Fibroblast of lung (primary cell): ENCODE results near the gene ARMC8. TPM values are rescaled to one million over a fixed set of nuclear protein-coding genes. Genes with fewer than 3 reads are reported as not detected.

ENCODE experiments used
- DNase-seq, 2 donors: peaks; one replicate each; pipeline versions ENCODE4 v3.0.0 to v3.0.0-alpha.2; 2010; ENCODE audit warnings: low read depth in 2 of 2
- H2AFZ ChIP-seq: 2 replicates; pipeline ENCODE4 v1.5.1; 2012; ENCODE audit warnings: low read length, control low read depth, inconsistent platforms
- H3K27ac ChIP-seq: 2 replicates; pipeline ENCODE4 v1.5.1; 2011; ENCODE audit warnings: low read length, control low read depth; ENCODE audit not compliant: insufficient read depth
- H3K27me3 ChIP-seq: 2 replicates; pipeline ENCODE4 v1.5.1; 2011; ENCODE audit warnings: mild to moderate bottlenecking, low read length; ENCODE audit not compliant: control insufficient read depth, insufficient read depth
- H3K36me3 ChIP-seq: 2 replicates; pipeline ENCODE4 v1.5.1; 2011; ENCODE audit warnings: low read length; ENCODE audit not compliant: control insufficient read depth, insufficient read depth
- H3K4me1 ChIP-seq: 2 replicates; pipeline ENCODE4 v1.5.1; 2011; ENCODE audit warnings: low read length; ENCODE audit not compliant: control insufficient read depth, insufficient read depth; ENCODE audit errors: extremely low read depth
- H3K4me2 ChIP-seq: 2 replicates; pipeline ENCODE4 v1.5.1; 2011; ENCODE audit warnings: low read length, control low read depth; ENCODE audit not compliant: insufficient read depth; ENCODE audit errors: extremely low read depth
- H3K4me3 ChIP-seq, 4 experiments: fragments of 200-600 bp in 1 of 4; sonication (generic) in 1 of 4; replicated peaks in 1 of 4; 2 replicates each; pipeline ENCODE4 v1.5.1; 2011 to 2016; ENCODE audit warnings: low read length in 4 of 4, low read depth in 3 of 4, mild to moderate bottlenecking in 3 of 4, control low read depth in 2 of 4, inconsistent platforms in 1 of 4, mixed read lengths in 1 of 4; ENCODE audit not compliant: insufficient read depth in 1 of 4; ENCODE audit errors: control extremely low read depth in 1 of 4
- H3K79me2 ChIP-seq: 2 replicates; pipeline ENCODE4 v1.5.1; 2012; ENCODE audit warnings: mild to moderate bottlenecking, low read length, inconsistent platforms; ENCODE audit not compliant: control insufficient read depth, insufficient read depth
- H3K9ac ChIP-seq: 2 replicates; pipeline ENCODE4 v1.5.1; 2011; ENCODE audit warnings: mild to moderate bottlenecking, low read length, control low read depth; ENCODE audit not compliant: insufficient read depth
- H3K9me3 ChIP-seq: 2 replicates; pipeline ENCODE4 v1.5.1; 2012; ENCODE audit warnings: low read depth, low read length; ENCODE audit not compliant: control insufficient read depth, insufficient read depth
- H4K20me1 ChIP-seq: 2 replicates; pipeline ENCODE4 v1.5.1; 2011; ENCODE audit warnings: low read length; ENCODE audit not compliant: control insufficient read depth, insufficient read depth; ENCODE audit errors: extremely low read depth
- CTCF ChIP-seq, 2 donors: IDR thresholded peaks in 1 of 2; conservative IDR thresholded peaks in 1 of 2; 1 replicate in 1 of 2; 2 replicates in 1 of 2; pipeline ENCODE4 v1.5.1; 2011 to 2012; ENCODE audit warnings: low read length in 2 of 2, control low read depth in 1 of 2, inconsistent platforms in 1 of 2, low read depth in 1 of 2, mild to moderate bottlenecking in 1 of 2
- EZH2 ChIP-seq: IDR thresholded peaks from 2 replicates; pipeline ENCODE4 v1.5.1; 2012; ENCODE audit warnings: low read length, control low read depth, mild to moderate bottlenecking; ENCODE audit errors: missing control alignments
- polyA plus RNA-seq, 2 donors: library from polyadenylated mRNA; depleted of rRNA in 1 of 2; stranded (reverse) in 1 of 2; unstranded in 1 of 2; fragments of >200 nt; gene quantifications; 2 replicates each; pipeline ENCODE4 v1.2.1, GENCODE V29; 2011 to 2012; ENCODE audit warnings: missing spikeins in 1 of 2
- total RNA-seq: library from RNA; depleted of rRNA; stranded (reverse); fragments of >200 nt; gene quantifications from 2 replicates; pipeline ENCODE4 v1.2.1, GENCODE V29; 2014

ARMC8 gene
- total and polyA plus RNA-seq, 2 donors (not counting 1 experiment from before 2014, with no cell fraction given), result 44.7 to 45.9 TPM

GRCh38 chr3:138259126-138259525 is 72.0 kb downstream of the ARMC8 start:
- TF ChIP-seq CTCF (conservative IDR thresholded peaks at IDR 0.05 in 1 of 2, IDR thresholded peaks at IDR 0.05 in 1 of 2; ENCODE audit: low read depth in 1 of 2, low read length in 2 of 2) (no peak), EZH2 (no peak)
- H3K4me2 ChIP-seq, result no peak overlapping the region
- H3K4me1 ChIP-seq, result no peaks in the 10 kb centered on the region
- no peak for DNase-seq
- no peak overlapping the region for H3K27ac ChIP-seq
- no peaks in the 10 kb centered on the region for H3K27me3 ChIP-seq
- no peak overlapping the region for H2AFZ ChIP-seq
- H3K9me3 ChIP-seq, result no peaks in the 10 kb centered on the region
- no peak overlapping the region for H3K9ac ChIP-seq
- H3K79me2 ChIP-seq, result no peaks in the 10 kb centered on the region
- no peak overlapping the region for H3K4me3 ChIP-seq
- H3K36me3 ChIP-seq, result peaks cover 2% of the 10 kb centered on the region
- no peaks in the 10 kb centered on the region for H4K20me1 ChIP-seq

- H3K4me1 ChIP-seq, result no peaks in the 10 kb centered on the region
- H3K9ac ChIP-seq, result no peak overlapping the region
- H3K27me3 ChIP-seq, result no peaks in the 10 kb centered on the region
- no peaks in the 10 kb centered on the region for H3K9me3 ChIP-seq
- H4K20me1 ChIP-seq, result no peaks in the 10 kb centered on the region
- H2AFZ ChIP-seq, result no peak overlapping the region
- no peak overlapping the region for H3K27ac ChIP-seq
- peaks cover 2% of the 10 kb centered on the region for H3K36me3 ChIP-seq
- H3K4me3 ChIP-seq, result no peak overlapping the region
- DNase-seq, result peak; percentile 6 to 20
- H3K79me2 ChIP-seq, result no peaks in the 10 kb centered on the region
- H3K4me2 ChIP-seq, result no peak overlapping the region
- no peak for TF ChIP-seq CTCF (conservative IDR thresholded peaks at IDR 0.05 in 1 of 2, IDR thresholded peaks at IDR 0.05 in 1 of 2; ENCODE audit: low read depth in 1 of 2, low read length in 2 of 2)
- no peak for TF ChIP-seq EZH2
Measured at GRCh38 chr3:138260611-138261010, 73.5 kb downstream of the ARMC8 start.

GRCh38 chr3:138263104-138263503 is 76.0 kb downstream of the ARMC8 start:
- no peak for TF ChIP-seq CTCF (conservative IDR thresholded peaks at IDR 0.05 in 1 of 2, IDR thresholded peaks at IDR 0.05 in 1 of 2; ENCODE audit: low read depth in 1 of 2, low read length in 2 of 2)
- no peak for TF ChIP-seq EZH2
- no peak overlapping the region for H2AFZ ChIP-seq
- peaks cover 2% of the 10 kb centered on the region for H3K36me3 ChIP-seq
- H3K4me3 ChIP-seq, result no peak overlapping the region
- no peaks in the 10 kb centered on the region for H3K79me2 ChIP-seq
- no peak for DNase-seq
- no peaks in the 10 kb centered on the region for H4K20me1 ChIP-seq
- no peak overlapping the region for H3K27ac ChIP-seq
- H3K27me3 ChIP-seq, result no peaks in the 10 kb centered on the region
- H3K4me1 ChIP-seq, result no peaks in the 10 kb centered on the region
- H3K9ac ChIP-seq, result no peak overlapping the region
- H3K4me2 ChIP-seq, result no peak overlapping the region
- no peaks in the 10 kb centered on the region for H3K9me3 ChIP-seq
